IMR-90 (cell line): ENCODE measurements around the gene CLEC20A. TPM values are rescaled to one million over a fixed set of nuclear protein-coding genes. Genes with fewer than 3 reads are reported as not detected.
A peak's percentile ranks its signal among the peaks of the same experiment; 100 is the strongest.

Experiments used
- ATAC-seq: fragments of 200-7000 bp; cut with Tn5 transposase; 2 replicates; pipeline ENCODE4 v1.9.1; 2020; ENCODE audit warnings: low read depth, mild to moderate bottlenecking, moderate library complexity
- BruUV-seq: library from RNA; stranded (reverse); fragments of 400-500 nt; replicated peaks from 2 replicates; lab custom pipeline; 2021; lab: Mats Ljungman, UMichigan
- CTCF ChIA-PET: fragments of 300-600 bp; formaldehyde crosslinking; extraction: SDS; loops from one replicate; lab custom pipeline; 2021; ENCODE audit warnings: antibody characterized with exemption; lab: Yijun Ruan, JAX
- POLR2A ChIA-PET: fragments of 300-600 bp; sonication (Branson Sonifier 250); formaldehyde crosslinking; loops from one replicate; lab custom pipeline; 2022; ENCODE audit warnings: antibody characterized with exemption; ENCODE audit not compliant: unreplicated experiment; lab: Charles Lee
- DNase-seq: peaks from one replicate; pipeline ENCODE4 v3.0.0; 2013
- H2AFZ ChIP-seq: replicated peaks from 2 replicates; pipeline ENCODE3; 2013; ENCODE audit warnings: low read length, mild to moderate bottlenecking; ENCODE audit not compliant: poor library complexity
- H2AK5ac ChIP-seq: 2 replicates; pipeline ENCODE4 v1.6.1; 2013; ENCODE audit warnings: low read depth, low read length, inconsistent platforms
- H2AK9ac ChIP-seq: replicated peaks from 2 replicates; pipeline ENCODE3; 2013; ENCODE audit warnings: mild to moderate bottlenecking, low read depth, low read length, moderate library complexity; ENCODE audit not compliant: poor library complexity
- H2BK120ac ChIP-seq: 2 replicates; pipeline ENCODE4 v1.6.1; 2013; ENCODE audit warnings: low read depth, low read length, inconsistent platforms
- H2BK15ac ChIP-seq: 3 replicates; pipeline ENCODE4 v1.6.1; 2013; ENCODE audit warnings: low read depth, low read length, inconsistent platforms
- H2BK20ac ChIP-seq: 2 replicates; pipeline ENCODE4 v1.6.1; 2013; ENCODE audit warnings: low read depth, mild to moderate bottlenecking, inconsistent platforms, low read length, moderate library complexity
- H2BK5ac ChIP-seq: 2 replicates; pipeline ENCODE4 v1.6.1; 2013; ENCODE audit warnings: mild to moderate bottlenecking, low read depth, low read length, inconsistent platforms; ENCODE audit not compliant: poor library complexity, severe bottlenecking
- H3K14ac ChIP-seq: replicated peaks from 2 replicates; pipeline ENCODE4 v1.6.1; 2013; ENCODE audit warnings: low read depth, low read length, inconsistent platforms
- H3K18ac ChIP-seq: 2 replicates; pipeline ENCODE4 v1.6.1; 2013; ENCODE audit warnings: low read depth, low read length, control low read depth
- H3K23ac ChIP-seq: 2 replicates; pipeline ENCODE4 v1.6.1; 2013; ENCODE audit warnings: low read depth, low read length, inconsistent platforms
- H3K27ac ChIP-seq: 2 replicates; pipeline ENCODE4 v1.5.1; 2013; ENCODE audit warnings: mild to moderate bottlenecking, control low read depth, low read length; ENCODE audit not compliant: insufficient read depth
- H3K27me3 ChIP-seq: 2 replicates; pipeline ENCODE4 v1.6.1; 2013; ENCODE audit warnings: low read length; ENCODE audit not compliant: control insufficient read depth, insufficient read depth
- H3K36me3 ChIP-seq: 2 replicates; pipeline ENCODE4 v1.6.1; 2013; ENCODE audit warnings: low read length, mixed read lengths; ENCODE audit not compliant: control insufficient read depth, insufficient read depth
- H3K4ac ChIP-seq: 2 replicates; pipeline ENCODE4 v1.6.1; 2013; ENCODE audit warnings: low read depth, low read length, inconsistent platforms
- H3K4me1 ChIP-seq: 2 replicates; pipeline ENCODE4 v1.6.1; 2013; ENCODE audit warnings: low read length, mixed read lengths; ENCODE audit not compliant: control insufficient read depth, insufficient read depth
- H3K4me2 ChIP-seq: 2 replicates; pipeline ENCODE4 v1.6.1; 2013; ENCODE audit warnings: low read depth, mild to moderate bottlenecking, control low read depth, low read length, moderate library complexity
- H3K4me3 ChIP-seq: 2 replicates; pipeline ENCODE4 v1.5.1; 2013; ENCODE audit warnings: low read depth, mild to moderate bottlenecking, control low read depth, low read length, moderate library complexity; ENCODE audit not compliant: insufficient read depth
- H3K56ac ChIP-seq: 2 replicates; pipeline ENCODE4 v1.6.1; 2013; ENCODE audit warnings: low read length, inconsistent platforms; ENCODE audit not compliant: insufficient read depth; ENCODE audit errors: extremely low read depth
- H3K79me1 ChIP-seq, 2 experiments: 2 replicates each; pipeline ENCODE4 v1.6.1; 2013; ENCODE audit warnings: low read length in 2 of 2, inconsistent platforms in 1 of 2, low read depth in 1 of 2
- H3K9ac ChIP-seq: 2 replicates; pipeline ENCODE4 v1.6.1; 2013; ENCODE audit warnings: low read depth, low read length, control low read depth
- H3K9me1 ChIP-seq: 2 replicates; pipeline ENCODE4 v1.6.1; 2013; ENCODE audit warnings: low read length, inconsistent platforms; ENCODE audit not compliant: insufficient read depth
- H3K9me3 ChIP-seq: 2 replicates; pipeline ENCODE4 v1.6.1; 2013; ENCODE audit warnings: low read length; ENCODE audit not compliant: control insufficient read depth, insufficient read depth
- H4K20me1 ChIP-seq: 2 replicates; pipeline ENCODE4 v1.6.1; 2013; ENCODE audit warnings: low read length, inconsistent platforms; ENCODE audit not compliant: insufficient read depth
- H4K5ac ChIP-seq: 2 replicates; pipeline ENCODE4 v1.6.1; 2013; ENCODE audit warnings: mild to moderate bottlenecking, low read depth, low read length, control low read depth
- H4K8ac ChIP-seq, 2 experiments: 2 replicates each; pipeline ENCODE4 v1.6.1; 2013; ENCODE audit warnings: low read depth in 2 of 2, low read length in 2 of 2, control low read depth in 1 of 2, inconsistent platforms in 1 of 2
- H4K91ac ChIP-seq: 2 replicates; pipeline ENCODE4 v1.6.1; 2013; ENCODE audit warnings: low read depth, low read length, inconsistent platforms; ENCODE audit not compliant: insufficient read depth
- CHD1 ChIP-seq: IDR thresholded peaks from 2 replicates; pipeline ENCODE4 v1.6.1; 2012; ENCODE audit warnings: low read depth, low read length, improper control_type of control experiment
- MXI1 ChIP-seq: IDR thresholded peaks from 2 replicates; pipeline ENCODE4 v1.6.1; 2012; ENCODE audit warnings: low read depth, mild to moderate bottlenecking, low read length, moderate library complexity, borderline replicate concordance
- RAD21 ChIP-seq: IDR thresholded peaks from 2 replicates; pipeline ENCODE4 v1.6.1; 2012; ENCODE audit warnings: low read length, improper control_type of control experiment
- SMC3 ChIP-seq: fragments of 150-350 bp; IDR thresholded peaks from 2 replicates; pipeline ENCODE4 v1.6.1; 2016; ENCODE audit warnings: low read depth, mild to moderate bottlenecking, antibody characterized with exemption, low read length, moderate library complexity
- USF2 ChIP-seq: fragments of 150-350 bp; IDR thresholded peaks from 2 replicates; pipeline ENCODE4 v1.6.1; 2017; ENCODE audit warnings: mild to moderate bottlenecking, antibody characterized with exemption, low read length, low read depth
- WGBS, 2 experiments: methylation state at CpG; one replicate each; pipeline versions ENCODE4 v1.1.5 to v1.1.7; 2013; ENCODE audit warnings: missing lambda C conversion rate in 2 of 2; ENCODE audit not compliant: insufficient read length in 1 of 2; ENCODE audit errors: extremely low coverage in 2 of 2; 5-methylcytosine and 5-hydroxymethylcytosine counted together
- dilution Hi-C: fragments of 300-500 bp; cut with HindIII; formaldehyde crosslinking; loops from one replicate; pipeline ENCODE4 v1.14.3; 2018; ENCODE audit warnings: low sequenced_read_pairs; ENCODE audit not compliant: unreplicated experiment
- in situ Hi-C: fragments of 300-500 bp; cut with MboI; formaldehyde crosslinking; loops from 3 replicates; pipeline ENCODE4 v1.14.3; 2019; ENCODE audit warnings: low sequenced_read_pairs, inconsistent platforms, mixed read lengths
- intact Hi-C: fragments of 100-400 bp; cut with micrococcal nuclease; formaldehyde crosslinking; loops from 2 replicates; pipeline ENCODE4 v1.10.0; 2022
- polyA plus RNA-seq, 3 experiments: library from polyadenylated mRNA; depleted of rRNA; stranded (reverse); fragments of >200 nt; gene quantifications; 2 replicates each; pipeline ENCODE4 v1.2.3, GENCODE V29; 2012; ENCODE audit warnings: low replicate concordance in 1 of 3
- total RNA-seq: library from RNA; depleted of rRNA; stranded (reverse); fragments of >200 nt; gene quantifications from 2 replicates; pipeline ENCODE4 v1.2.3, GENCODE V29; 2012

CLEC20A gene
- total and polyA plus RNA-seq, 2 of the 4 experiments (the other 2 are of a cell fraction): not detected

- no peak overlapping the region for H2BK20ac ChIP-seq
- CTCF ChIA-PET: interaction anchor here (1.7 kb wide), 1 partner anchor 8 kb away, joined by 6 read pairs; no protein-coding TSS in a partner anchor
These were observed 3.4 kb downstream of the CLEC20A start for GRCh38 chr1:178493301-178493741.

More at GRCh38 chr1:178493301-178493741, 3.4 kb downstream of the CLEC20A start:
- Histone ChIP-seq H2AFZ (no peak overlapping the region), H3K27ac (no peak overlapping the region), H4K20me1 (no peaks in the 10 kb centered on the region), H3K79me1 (no peaks in the 10 kb centered on the region), H3K4me3 (no peak overlapping the region), H3K14ac (no peak overlapping the region), H2BK120ac (no peak overlapping the region), H2AK5ac (no peak overlapping the region), H4K8ac (no peak overlapping the region), H3K18ac (no peak overlapping the region), H3K4ac (no peak overlapping the region), H3K4me2 (no peak overlapping the region), H4K91ac (no peak overlapping the region), H2BK5ac (no peak overlapping the region), H3K9ac (no peak overlapping the region), H3K27me3 (peaks cover 3% of the 10 kb centered on the region; the same call in 1 of the 2 replicates), H3K56ac (no peak overlapping the region), H2BK15ac (no peak overlapping the region), H3K23ac (no peak overlapping the region), H2AK9ac (peak overlapping the region; percentile 65), H4K5ac (no peak overlapping the region), H3K9me3 (no peaks in the 10 kb centered on the region), H3K9me1 (no peaks in the 10 kb centered on the region), H3K4me1 (no peaks in the 10 kb centered on the region), H3K36me3 (no peaks in the 10 kb centered on the region)
- dilution Hi-C loops (no loop called here), in situ Hi-C loops (no loop called here), intact Hi-C loops (loop anchor here (10.0 kb wide), 1 partner anchor 539 kb away; no protein-coding TSS in a partner anchor)
- DNase-seq (no peak), ATAC-seq (no peak)
- POLR2A ChIA-PET: no interaction called here
- BruUV-seq: no TSS peak
- 90% methylated on average over 12 of the region's 16 CpGs; no CpG with 5 or more reads in 1 of the 2 experiments for WGBS, 2 experiments
- no peak for TF ChIP-seq CHD1
- TF ChIP-seq MXI1: no peak
- TF ChIP-seq USF2: no peak
- TF ChIP-seq SMC3: no peak
- TF ChIP-seq RAD21: no peak
